SK-N-SH treated with all-trans-retinoic acid at 6 μM for 48 hours (cell line): ENCODE results near the gene KAT2B.

Experiments used
- ESRRG ChIP-seq: fragments of 250-450 bp; sonication (Bioruptor Pico); IDR thresholded peaks from 2 replicates; pipeline ENCODE4 v1.6.1; 2021; ENCODE audit warnings: mild to moderate bottlenecking
- ZFP3 ChIP-seq: fragments of 250-450 bp; sonication (Bioruptor Pico); IDR thresholded peaks from 2 replicates; pipeline ENCODE4 v1.5.0; 2020; ENCODE audit warnings: mild to moderate bottlenecking, moderate library complexity
- TF ChIP-seq, protein P1 (sequence below): fragments of 250-450 bp; sonication (Bioruptor Pico); IDR thresholded peaks from 2 replicates; pipeline ENCODE4 v1.8.0; 2020; ENCODE audit warnings: mild to moderate bottlenecking, moderate library complexity, borderline replicate concordance
- TF ChIP-seq, protein P2 (sequence below): fragments of 250-450 bp; sonication (Bioruptor Pico); IDR thresholded peaks from 2 replicates; pipeline ENCODE4 v1.5.1; 2020; ENCODE audit warnings: low read depth, mild to moderate bottlenecking, moderate library complexity

DNA sequence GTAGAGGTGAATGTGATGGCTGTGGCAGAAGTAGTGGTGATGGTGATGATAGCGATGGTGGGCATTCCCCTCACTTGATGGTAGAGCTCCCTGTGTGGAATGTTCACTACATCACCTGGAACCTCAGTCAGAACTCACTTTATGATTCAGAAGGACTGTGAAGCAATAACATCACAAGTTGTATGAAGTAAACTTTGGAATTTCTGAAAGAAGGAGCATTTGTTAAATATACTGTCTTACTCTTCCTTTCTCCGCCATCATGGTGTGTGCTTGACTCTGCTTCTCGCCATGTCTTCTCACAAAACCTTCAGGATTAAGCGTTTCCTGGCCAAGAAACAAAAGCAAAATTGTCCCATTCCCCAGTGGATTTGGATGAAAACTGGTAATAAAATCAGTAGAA lies 28.1 kb upstream of the KAT2B start, which contains the start of gene PP2D1:
- TF ChIP-seq ESRRG (no peak), ZFP3 (CRISPR knock-in tag) (no peak)
- TF ChIP-seq, protein P1, sequence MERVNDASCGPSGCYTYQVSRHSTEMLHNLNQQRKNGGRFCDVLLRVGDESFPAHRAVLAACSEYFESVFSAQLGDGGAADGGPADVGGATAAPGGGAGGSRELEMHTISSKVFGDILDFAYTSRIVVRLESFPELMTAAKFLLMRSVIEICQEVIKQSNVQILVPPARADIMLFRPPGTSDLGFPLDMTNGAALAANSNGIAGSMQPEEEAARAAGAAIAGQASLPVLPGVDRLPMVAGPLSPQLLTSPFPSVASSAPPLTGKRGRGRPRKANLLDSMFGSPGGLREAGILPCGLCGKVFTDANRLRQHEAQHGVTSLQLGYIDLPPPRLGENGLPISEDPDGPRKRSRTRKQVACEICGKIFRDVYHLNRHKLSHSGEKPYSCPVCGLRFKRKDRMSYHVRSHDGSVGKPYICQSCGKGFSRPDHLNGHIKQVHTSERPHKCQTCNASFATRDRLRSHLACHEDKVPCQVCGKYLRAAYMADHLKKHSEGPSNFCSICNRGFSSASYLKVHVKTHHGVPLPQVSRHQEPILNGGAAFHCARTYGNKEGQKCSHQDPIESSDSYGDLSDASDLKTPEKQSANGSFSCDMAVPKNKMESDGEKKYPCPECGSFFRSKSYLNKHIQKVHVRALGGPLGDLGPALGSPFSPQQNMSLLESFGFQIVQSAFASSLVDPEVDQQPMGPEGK (CRISPR knock-in tag), result no peak
- TF ChIP-seq, protein P2, sequence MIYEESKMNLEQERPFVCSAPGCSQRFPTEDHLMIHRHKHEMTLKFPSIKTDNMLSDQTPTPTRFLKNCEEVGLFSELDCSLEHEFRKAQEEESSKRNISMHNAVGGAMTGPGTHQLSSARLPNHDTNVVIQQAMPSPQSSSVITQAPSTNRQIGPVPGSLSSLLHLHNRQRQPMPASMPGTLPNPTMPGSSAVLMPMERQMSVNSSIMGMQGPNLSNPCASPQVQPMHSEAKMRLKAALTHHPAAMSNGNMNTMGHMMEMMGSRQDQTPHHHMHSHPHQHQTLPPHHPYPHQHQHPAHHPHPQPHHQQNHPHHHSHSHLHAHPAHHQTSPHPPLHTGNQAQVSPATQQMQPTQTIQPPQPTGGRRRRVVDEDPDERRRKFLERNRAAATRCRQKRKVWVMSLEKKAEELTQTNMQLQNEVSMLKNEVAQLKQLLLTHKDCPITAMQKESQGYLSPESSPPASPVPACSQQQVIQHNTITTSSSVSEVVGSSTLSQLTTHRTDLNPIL (CRISPR knock-in tag), result no peak
